Right ventricle myocardium inferior (tissue), 1 donor: Measurements from ENCODE around the gene TRAF2. TPM values are rescaled to one million over a fixed set of nuclear protein-coding genes. Genes with fewer than 3 reads are reported as not detected.

Experiments used
- ATAC-seq: fragments of 200-7000 bp; cut with Tn5 transposase; one replicate; pipeline ENCODE4 v1.9.1; 2020; ENCODE audit warnings: mild to moderate bottlenecking, moderate library complexity
- DNase-seq: peaks from one replicate; pipeline ENCODE4 v3.0.0; 2021; ENCODE audit errors: missing footprints
- intact Hi-C: fragments of 100-400 bp; cut with DNase I; formaldehyde crosslinking; loops from one replicate; pipeline ENCODE4 v1.11.0; 2022
- total RNA-seq: library from RNA; stranded (reverse); fragmentation: NEBNext Ultra II Directional; extraction: Animal tissue kit (Norgen Biotek cat#: 25700); gene quantifications from one replicate; pipeline ENCODE4 v1.2.1, GENCODE V29; 2021
- donor health status: DM: no; HTN: yes; CAD: no; lungs with severe emphysema.

The TRAF2 gene
- total RNA-seq, 1 donor from 2014 or later = 12.6 TPM

GRCh38 chr9:136845465-136846260, 40.7 kb upstream of the TRAF2 start:
- intact Hi-C loops = loop anchor here (5.0 kb wide), 1 partner anchor 57 kb away; no protein-coding TSS in a partner anchor
- DNase-seq (no peak), ATAC-seq (no peak)

GRCh38 chr9:136846376-136847087, 39.8 kb upstream of the TRAF2 start:
- DNase-seq (no peak), ATAC-seq (no peak)
- intact Hi-C loops = loop anchor here (5.0 kb wide), 1 partner anchor 56 kb away; no protein-coding TSS in a partner anchor

- ATAC-seq (peak; percentile 31), DNase-seq (peak; percentile 78)
- intact Hi-C loops = loop anchor here (5.0 kb wide), 1 partner anchor 55 kb away; no protein-coding TSS in a partner anchor
Measured at GRCh38 chr9:136847088-136847825, 39.1 kb upstream of the TRAF2 start.

DNA sequence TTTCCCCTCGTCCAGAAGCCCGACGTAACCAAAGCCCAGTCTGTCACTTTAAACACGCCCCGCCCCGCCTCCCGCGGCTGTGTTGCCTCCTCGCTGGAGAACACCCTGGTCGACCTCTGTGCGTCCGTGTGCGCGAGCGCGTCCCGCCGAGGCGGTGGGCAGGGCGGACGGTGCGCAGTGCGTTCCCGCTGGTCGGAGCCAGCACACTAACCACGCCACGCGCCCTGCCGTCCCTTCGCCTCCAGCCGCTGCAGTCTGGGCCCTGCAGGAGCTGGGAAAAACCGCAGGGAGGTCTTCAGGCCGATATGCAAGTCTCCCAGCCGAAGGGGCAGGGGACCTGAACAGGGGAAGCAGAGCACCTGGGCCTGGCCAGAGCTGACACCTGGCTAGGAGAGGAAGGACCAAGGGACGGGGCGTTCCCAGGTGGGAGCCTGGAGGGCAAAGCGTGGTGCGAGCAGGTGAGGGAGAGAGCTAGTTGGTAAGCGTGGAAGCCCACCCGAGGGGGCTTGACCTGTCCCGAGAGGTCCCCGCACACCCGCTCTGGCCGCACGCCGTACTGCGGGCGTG, 38.4 kb upstream of the TRAF2 start:
- intact Hi-C loops = loop anchor here (2.0 to 5.0 kb wide), 2 partner anchors 54 to 57 kb away; partner anchors contain the start of gene TMEM141
- ATAC-seq (peak; percentile 60), DNase-seq (peak; percentile 96)

- no peak for DNase-seq
- intact Hi-C loops = loop anchor here (1.0 to 5.0 kb wide), 4 partner anchors 54 to 129 kb away; partner anchors contain the start of genes FBXW5, PTGDS and TMEM141
- peak; percentile 24 for ATAC-seq
Measured at GRCh38 chr9:136848393-136849037, 37.8 kb upstream of the TRAF2 start.

DNA sequence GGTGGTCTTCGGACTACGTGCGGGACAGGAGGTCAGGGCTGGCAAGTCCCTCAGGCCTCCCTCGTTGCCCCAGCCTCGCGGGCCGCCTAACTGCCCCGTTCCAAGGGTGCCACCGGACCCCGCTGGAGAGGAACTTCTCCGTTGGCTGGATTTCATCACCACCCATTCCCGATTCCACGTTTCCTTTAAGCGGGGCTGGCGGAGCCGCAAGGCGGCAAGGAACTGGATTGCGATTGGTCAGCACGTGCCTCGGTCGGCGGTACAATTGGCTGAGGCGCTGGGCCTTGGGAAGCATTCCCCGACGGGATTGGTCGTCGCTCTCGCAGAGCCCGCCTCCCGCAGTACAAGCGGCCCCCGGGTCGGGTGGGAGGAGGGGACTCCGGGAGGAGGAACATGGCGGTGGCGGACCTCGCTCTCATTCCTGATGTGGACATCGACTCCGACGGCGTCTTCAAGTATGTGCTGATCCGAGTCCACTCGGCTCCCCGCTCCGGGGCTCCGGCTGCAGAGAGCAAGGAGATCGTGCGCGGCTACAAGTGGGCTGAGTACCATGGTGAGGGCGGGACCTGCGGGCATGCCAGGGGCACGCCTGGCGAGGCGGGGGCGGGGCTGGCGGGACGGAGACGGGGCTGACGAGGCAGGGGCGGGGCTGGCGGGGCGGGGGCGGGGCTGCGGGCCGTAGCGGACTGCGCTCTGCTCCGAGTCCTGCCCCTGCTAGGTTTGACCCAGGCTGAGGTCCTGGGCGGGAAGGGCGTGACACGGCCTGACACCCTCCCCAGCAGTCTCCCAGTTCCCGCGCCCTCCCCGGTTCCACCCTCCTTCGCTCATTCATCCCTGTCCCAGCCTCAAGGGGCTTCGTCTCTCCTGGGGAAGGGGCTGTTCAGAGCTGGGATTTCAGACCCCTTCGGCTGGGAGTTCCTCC, 37.0 kb upstream of the TRAF2 start, which contains the start of gene PHPT1:
Gene PHPT1 (plus strand): TSS at position 372 of the 922 bp plus-strand sequence. CDS start 22 bp downstream, at position 394.
- intact Hi-C loops = loop anchor here (1.0 to 5.0 kb wide), 4 partner anchors 53 to 128 kb away; partner anchors contain the start of genes FBXW5, PTGDS and TMEM141
- DNase-seq (peak; percentile 99), ATAC-seq (peak; percentile 87)

DNA sequence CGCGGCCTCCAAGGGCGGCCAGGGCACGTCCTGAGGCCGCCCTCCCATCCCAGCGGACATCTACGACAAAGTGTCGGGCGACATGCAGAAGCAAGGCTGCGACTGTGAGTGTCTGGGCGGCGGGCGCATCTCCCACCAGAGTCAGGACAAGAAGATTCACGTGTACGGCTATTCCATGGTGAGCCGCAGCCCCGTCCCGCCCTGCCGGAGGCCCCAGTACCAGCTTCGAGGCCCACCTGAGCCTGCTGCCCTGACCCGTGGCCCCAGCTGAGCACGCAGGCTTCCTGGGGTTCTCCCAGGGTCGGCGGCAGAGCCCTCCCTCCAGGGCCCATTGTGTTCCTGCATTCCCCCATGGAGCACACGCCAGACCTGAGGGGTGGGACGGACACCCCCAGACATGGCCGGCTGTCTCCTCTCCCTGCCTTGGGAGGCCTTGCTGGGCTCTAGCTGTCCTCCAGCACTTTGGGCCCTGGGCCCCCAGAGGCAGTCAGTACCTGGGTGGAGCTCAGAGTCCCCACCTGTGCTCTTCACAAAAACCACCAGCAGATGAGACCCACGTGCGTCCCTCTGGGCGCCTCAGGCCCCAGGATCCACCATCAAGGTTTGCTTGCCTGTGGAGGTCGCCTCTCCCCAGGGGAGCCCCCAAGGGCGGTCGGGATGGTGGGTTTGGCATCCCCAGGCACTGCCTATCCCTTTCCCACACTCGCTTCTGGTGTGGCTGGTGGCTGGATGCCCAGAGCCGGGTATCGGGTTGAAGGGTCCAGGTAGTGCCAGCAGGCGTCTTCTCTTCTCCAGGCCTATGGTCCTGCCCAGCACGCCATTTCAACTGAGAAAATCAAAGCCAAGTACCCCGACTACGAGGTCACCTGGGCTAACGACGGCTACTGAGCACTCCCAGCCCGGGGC, 36.1 kb upstream of the TRAF2 start:
- DNase-seq = no peak
- intact Hi-C loops = loop anchor here (1.0 to 5.0 kb wide), 4 partner anchors 52 to 127 kb away; partner anchors contain the start of genes FBXW5, PTGDS and TMEM141
- ATAC-seq = no peak

GRCh38 chr9:136850866-136851775, 35.2 kb upstream of the TRAF2 start:
- ATAC-seq (no peak), DNase-seq (no peak)
- intact Hi-C loops = no loop called here

- ATAC-seq = no peak
- intact Hi-C loops = no loop called here
- DNase-seq = no peak
Measured at GRCh38 chr9:136851941-136852663, 34.2 kb upstream of the TRAF2 start, which contains the start of gene MAMDC4. Gene MAMDC4, plus strand, starts transcription at chr9:136852346. Its CDS starts 71 bp downstream, at chr9:136852417.

DNA sequence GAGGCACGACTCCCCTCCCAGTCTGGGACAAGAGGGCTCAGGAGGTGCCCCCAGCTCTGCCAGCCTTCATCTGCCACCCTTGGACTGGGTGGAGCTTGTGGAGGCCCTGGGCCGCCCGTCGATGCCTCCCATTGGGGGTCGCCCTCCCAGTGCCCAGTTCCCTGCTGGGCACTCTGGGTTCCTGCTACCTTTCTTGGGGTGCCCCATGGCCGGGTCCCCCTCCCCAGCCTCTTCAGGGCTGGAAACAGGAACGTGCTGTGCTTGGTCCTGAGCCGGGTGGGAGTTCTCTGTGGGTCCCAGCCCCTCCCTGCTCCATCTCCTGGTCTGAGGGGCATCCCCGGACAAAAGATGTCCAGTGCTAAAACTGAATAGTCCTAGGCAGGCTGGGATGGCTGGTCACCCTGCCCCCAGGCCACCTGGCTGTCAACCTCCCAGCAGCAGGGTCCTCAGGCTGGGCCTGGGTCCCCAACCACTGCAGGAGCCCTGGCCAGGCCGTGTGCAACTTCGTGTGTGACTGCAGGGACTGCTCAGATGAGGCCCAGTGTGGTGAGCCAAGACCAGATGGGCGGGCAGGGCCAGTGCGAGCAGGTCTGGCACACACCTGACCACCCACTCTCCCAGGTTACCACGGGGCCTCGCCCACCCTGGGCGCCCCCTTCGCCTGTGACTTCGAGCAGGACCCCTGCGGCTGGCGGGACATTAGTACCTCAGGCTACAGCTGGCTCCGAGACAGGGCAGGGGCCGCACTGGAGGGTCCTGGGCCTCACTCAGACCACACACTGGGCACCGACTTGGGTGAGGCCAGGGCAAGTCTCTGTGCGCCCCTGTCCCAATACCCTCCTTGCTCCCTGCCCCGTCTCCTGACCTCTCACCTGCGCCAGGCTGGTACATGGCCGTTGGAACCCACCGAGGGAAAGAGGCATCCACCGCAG, 33.4 kb upstream of the TRAF2 start:
- no peak for ATAC-seq
- DNase-seq = no peak
- intact Hi-C loops = no loop called here

GRCh38 chr9:136853596-136854112, 32.7 kb upstream of the TRAF2 start:
- ATAC-seq (no peak), DNase-seq (no peak)
- intact Hi-C loops = no loop called here

DNA sequence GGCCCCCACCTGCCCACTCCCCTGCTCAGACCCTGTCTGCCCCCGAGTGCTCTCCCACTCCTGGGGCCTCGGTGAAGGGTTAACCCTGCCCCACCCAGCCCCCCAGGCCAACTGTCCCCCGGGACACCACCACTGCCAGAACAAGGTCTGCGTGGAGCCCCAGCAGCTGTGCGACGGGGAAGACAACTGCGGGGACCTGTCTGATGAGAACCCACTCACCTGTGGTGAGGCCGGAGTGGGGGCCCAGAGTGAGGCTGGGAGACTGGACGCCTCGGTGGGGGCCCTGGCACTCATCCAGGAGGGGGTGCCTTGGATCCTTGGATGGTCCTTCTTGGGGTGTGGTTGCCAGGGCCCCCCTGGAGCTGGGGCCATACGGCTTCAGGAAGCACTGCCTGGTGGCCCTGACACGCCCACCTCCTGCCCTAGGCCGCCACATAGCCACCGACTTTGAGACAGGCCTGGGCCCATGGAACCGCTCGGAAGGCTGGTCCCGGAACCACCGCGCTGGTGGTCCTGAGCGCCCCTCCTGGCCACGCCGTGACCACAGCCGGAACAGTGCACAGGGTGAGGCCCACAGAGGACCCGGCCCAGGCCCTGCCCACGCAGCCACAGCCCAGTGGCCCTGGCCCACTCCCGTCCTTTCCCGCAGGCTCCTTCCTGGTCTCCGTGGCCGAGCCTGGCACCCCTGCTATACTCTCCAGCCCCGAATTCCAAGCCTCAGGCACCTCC, 32.0 kb upstream of the TRAF2 start:
- intact Hi-C loops = no loop called here
- DNase-seq (no peak), ATAC-seq (no peak)
